Ecto neural progenitor cell (in vitro differentiated cells): ENCODE results near the gene SIT1.
"Not testable (repeated sequence)": the region's sequence is repeated elsewhere in the genome, so short reads cannot be mapped to it uniquely, and the experiment has no call there.

Source experiments
- DNase-seq: peaks from one replicate; pipeline ENCODE4 v3.0.0-alpha.2; 2018; ENCODE audit warnings: low spot score

Gene SIT1

GRCh38 chr9:35660966-35661415 is 10.3 kb upstream of the SIT1 start:
- no peak for DNase-seq

- no peak for DNase-seq
These were observed 8.6 kb upstream of the SIT1 start for GRCh38 chr9:35659340-35659739.

DNA sequence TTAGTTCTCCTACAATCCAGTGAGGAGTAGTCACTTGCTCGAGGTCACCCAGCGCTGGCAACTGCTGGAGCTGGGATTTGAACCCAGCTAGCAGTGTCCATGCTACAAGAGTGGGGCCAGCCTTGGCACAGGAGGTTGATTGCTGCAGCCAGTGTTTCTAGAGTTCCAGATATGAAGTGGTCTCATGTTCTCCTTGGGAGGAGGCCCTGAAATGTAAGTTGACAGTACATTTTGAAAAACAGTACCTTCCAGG is 8.2 kb upstream of the SIT1 start:
- DNase-seq, result no peak

DNA sequence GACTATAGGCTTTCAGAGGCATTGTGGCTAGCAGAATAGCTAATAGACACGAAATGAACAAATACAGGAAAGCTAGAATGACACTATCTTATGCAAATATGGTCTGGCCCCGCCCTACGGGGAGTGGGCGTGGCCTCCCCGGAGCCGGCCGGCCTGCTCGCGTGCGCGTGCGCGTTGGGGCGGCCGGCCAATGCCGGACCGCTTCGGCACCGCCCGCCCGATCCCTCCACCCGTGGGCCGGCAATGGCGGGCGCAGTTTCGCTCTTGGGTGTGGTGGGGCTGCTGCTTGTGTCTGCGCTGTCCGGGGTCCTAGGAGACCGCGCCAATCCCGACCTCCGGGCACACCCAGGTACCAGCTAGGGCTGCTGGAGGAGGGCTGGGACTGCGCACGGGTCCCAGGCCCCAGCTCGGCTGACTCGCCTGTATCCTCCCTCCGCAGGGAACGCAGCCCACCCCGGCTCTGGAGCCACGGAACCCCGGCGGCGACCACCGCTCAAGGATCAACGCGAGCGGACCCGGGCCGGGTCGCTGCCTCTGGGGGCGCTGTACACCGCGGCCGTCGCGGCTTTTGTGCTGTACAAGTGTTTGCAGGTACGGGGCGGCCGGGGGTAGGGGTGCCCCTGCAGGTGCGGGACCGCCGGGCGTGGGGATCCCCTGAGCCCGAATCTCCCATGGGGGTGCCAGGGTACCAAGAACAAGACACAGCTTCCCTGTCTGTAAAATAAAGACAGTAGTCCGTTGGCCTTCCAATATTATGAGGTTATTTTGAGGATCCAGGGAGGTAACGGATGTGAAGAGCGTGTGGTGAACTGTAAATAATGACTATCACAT is 7.6 kb upstream of the SIT1 start, which contains the start of gene CCDC107:
Gene CCDC107, plus strand, starts transcription at position 156 of the 831 bp plus-strand sequence. Its CDS starts 88 bp downstream, at position 244.
- DNase-seq, result peak; percentile 93

DNA sequence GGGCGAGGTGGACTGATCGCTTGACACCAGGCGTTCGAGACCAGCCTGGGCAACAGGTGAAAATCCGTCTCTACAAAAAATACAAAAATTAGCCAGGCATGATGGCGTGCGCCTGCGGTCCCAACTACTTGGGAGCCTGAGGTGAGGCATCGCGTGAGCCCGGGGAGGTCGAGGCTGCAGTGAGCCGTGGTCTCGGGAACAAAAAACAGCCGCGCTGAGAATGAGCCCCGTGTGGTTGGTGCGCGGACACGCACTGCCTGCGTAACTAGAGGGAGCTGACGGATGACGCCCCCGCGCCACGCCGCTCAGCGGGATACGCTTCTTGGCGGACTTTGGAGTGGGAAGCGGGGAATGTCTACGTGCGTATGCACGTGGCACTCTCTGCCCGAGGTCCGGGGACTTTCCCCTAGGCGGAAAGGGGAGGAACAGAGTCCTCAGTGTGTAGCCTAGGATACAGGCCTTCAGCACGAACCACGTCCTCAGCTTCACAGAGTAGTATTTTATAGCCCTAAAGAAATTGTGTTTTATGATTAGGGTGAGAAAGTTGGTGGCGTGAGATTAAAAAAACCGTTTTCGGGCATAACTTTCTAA is 6.9 kb upstream of the SIT1 start, which contains the start of gene RMRP:
Gene RMRP, minus strand, starts transcription at position 474 of the 591 bp plus-strand sequence.
- DNase-seq, result peak; percentile 96

- DNase-seq, result no peak
These were observed 6.3 kb upstream of the SIT1 start for GRCh38 chr9:35656831-35657545.

GRCh38 chr9:35656348-35656747 is 5.6 kb upstream of the SIT1 start:
- no peak for DNase-seq

GRCh38 chr9:35653611-35654010 is 2.9 kb upstream of the SIT1 start:
- no peak for DNase-seq

DNA sequence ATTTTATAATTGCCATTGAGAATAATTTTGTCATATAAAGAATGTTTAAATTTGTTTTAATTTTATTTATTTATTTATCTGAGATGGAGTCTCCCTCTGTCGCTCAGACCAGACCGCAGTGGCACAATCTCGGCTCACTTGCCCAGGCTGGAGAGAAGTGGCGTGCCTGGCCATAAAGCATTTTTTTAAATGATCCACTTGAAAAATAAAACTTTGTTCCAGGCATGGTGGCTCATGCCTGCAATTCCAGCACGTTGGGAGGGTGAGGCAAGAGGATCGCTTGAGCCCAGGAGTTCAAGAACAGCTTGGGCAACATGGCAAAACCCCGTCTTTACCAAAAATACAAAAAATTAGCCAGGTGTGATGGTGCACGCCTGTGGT is 2.1 kb upstream of the SIT1 start:
- DNase-seq, result no peak

- no peak for DNase-seq
These were observed 1.5 kb upstream of the SIT1 start for GRCh38 chr9:35651956-35652828.

GRCh38 chr9:35649431-35650340 is 1.0 kb downstream of the SIT1 start:
- DNase-seq, result no peak

- peak; percentile 95 for DNase-seq
These were observed 4.0 kb downstream of the SIT1 start for GRCh38 chr9:35646533-35647265.

DNA sequence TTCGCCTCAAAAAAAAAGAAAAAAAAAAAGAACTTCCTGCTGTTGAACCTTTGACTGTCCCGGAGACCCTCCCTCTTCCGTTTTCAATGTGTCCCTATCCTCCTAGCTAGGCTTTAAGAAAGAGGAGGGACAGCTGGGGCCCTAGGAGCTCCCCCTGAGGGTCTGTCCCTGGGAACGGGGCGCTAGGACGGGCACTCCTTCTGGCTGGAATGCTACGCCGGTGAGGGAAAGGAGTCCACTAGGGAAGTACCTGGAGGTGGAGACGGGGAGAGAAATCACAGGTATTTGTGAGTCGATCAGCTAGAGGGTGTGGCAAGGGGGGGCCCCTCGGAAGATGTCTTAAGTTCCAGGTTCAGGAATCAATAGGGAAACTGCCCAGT is 4.6 kb downstream of the SIT1 start:
- peak; percentile 73 for DNase-seq

GRCh38 chr9:35645736-35646135 is 5.0 kb downstream of the SIT1 start:
- DNase-seq, result not testable (repeated sequence)

- no peak for DNase-seq
These were observed 7.7 kb downstream of the SIT1 start for GRCh38 chr9:35643046-35643445.

DNA sequence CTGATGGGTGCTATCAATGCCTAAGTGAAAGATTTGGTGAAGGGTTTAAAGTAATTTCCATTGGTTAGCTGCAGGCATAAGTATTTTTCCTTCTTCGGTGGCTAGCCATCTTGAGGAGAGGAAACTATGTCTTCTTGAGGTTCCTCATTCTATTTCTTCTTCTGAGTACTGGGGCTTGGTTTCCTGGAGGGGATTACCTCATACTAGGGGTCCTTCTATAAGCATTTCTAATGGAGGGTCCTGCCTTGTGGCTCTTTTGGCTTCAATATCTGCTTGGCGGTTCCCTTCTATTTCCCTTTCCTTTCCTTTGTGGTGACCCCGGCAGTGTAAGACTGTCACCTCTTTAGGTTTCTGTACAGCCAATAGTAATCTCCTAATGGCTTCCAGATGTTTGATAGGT is 9.3 kb downstream of the SIT1 start:
- DNase-seq, result not testable (repeated sequence)

DNA sequence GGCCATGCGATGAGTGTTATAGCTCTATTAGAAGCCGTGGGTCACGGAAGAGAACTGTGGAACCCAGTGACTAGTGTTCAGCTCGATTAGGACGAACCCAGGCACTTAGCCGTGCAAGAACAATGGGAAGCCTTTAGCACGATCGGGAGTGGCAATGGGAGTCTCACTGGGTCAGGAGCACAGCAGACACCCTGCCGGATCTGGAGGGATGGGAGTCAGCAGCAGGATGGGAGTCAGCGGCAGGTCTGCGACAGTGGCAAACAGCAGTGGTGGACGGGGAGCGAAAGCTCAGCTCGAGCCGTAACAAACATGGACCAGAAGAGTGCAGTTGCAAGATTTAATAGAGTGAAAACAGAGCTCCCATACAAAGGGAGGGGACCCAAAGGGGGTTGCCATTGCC is 10.3 kb downstream of the SIT1 start:
- DNase-seq, result not testable (repeated sequence)

- DNase-seq, result no peak
These were observed 11.1 kb downstream of the SIT1 start for GRCh38 chr9:35639631-35640030.

GRCh38 chr9:35639225-35639624 is 11.5 kb downstream of the SIT1 start:
- DNase-seq, result not testable (repeated sequence)

DNA sequence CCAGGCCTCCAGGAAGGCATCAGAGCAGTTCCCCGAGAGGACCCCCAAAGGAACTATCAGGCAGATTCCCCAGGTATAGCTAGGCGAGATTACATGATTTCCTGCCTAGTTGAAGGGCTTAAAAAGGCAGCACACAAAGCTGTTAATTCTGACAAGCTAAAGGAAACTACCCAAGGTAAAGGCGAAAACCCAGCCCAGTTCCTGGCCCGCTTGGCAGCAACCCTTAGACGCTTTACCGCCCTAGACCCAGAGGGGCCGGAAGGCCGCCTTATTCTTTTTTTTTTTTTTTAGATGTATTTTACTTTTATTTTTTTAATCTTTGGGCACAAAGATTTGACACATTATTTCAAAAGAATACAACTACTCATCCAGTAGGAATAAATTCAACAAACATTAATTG is 12.0 kb downstream of the SIT1 start:
- DNase-seq, result not testable (repeated sequence)
